Calu3 (cell line): ENCODE measurements around the gene EPSTI1. TPM values are rescaled to one million over a fixed set of nuclear protein-coding genes. Genes with fewer than 3 reads are reported as not detected.

Experiments
- BruUV-seq: library from RNA; stranded (reverse); fragments of 400-500 nt; replicated peaks from 2 replicates; lab custom pipeline; 2021; lab: Mats Ljungman, UMichigan
- CTCF ChIA-PET: fragments of 300-600 bp; sonication (Branson Sonifier 250); formaldehyde crosslinking; loops from one replicate; lab custom pipeline; 2022; ENCODE audit warnings: antibody characterized with exemption; lab: Charles Lee
- DNase-seq: peaks from one replicate; pipeline ENCODE4 v3.0.0; 2022
- H3K27ac Mint-ChIP-seq: one replicate; pipeline ENCODE4 v1.8.0; 2022; ENCODE audit warnings: mixed read lengths; ENCODE audit not compliant: unreplicated experiment
- H3K27me3 Mint-ChIP-seq: one replicate; pipeline ENCODE4 v1.8.0; 2022; ENCODE audit warnings: mixed read lengths; ENCODE audit not compliant: unreplicated experiment
- H3K36me3 Mint-ChIP-seq: one replicate; pipeline ENCODE4 v1.8.0; 2022; ENCODE audit warnings: mild to moderate bottlenecking, moderate library complexity, mixed read lengths; ENCODE audit not compliant: insufficient read depth, unreplicated experiment
- H3K4me1 Mint-ChIP-seq: one replicate; pipeline ENCODE4 v1.8.0; 2022; ENCODE audit warnings: mild to moderate bottlenecking, low read depth, mixed read lengths; ENCODE audit not compliant: unreplicated experiment
- H3K4me3 Mint-ChIP-seq: one replicate; pipeline ENCODE4 v1.8.0; 2022; ENCODE audit warnings: mild to moderate bottlenecking, low read depth, moderate library complexity, mixed read lengths; ENCODE audit not compliant: unreplicated experiment
- H3K9me3 Mint-ChIP-seq: one replicate; pipeline ENCODE4 v1.8.0; 2022; ENCODE audit warnings: low read depth, mixed read lengths; ENCODE audit not compliant: unreplicated experiment
- CTCF ChIP-seq: fragments of 200-600 bp; IDR thresholded peaks from one replicate; pipeline ENCODE4 v1.8.0; 2022; ENCODE audit warnings: antibody characterized with exemption; ENCODE audit not compliant: unreplicated experiment
- intact Hi-C: fragments of 100-400 bp; cut with micrococcal nuclease; formaldehyde crosslinking; loops from one replicate; pipeline ENCODE4 v1.10.0; 2022; ENCODE audit not compliant: unreplicated experiment
- total RNA-seq: library from RNA; stranded (reverse); gene quantifications from 2 replicates; pipeline ENCODE4 v1.2.3, GENCODE V29; 2022

The EPSTI1 gene
- total RNA-seq, 1 experiment from 2014 or later: 11.5 TPM

GRCh38 chr13:42985312-42986175 lies 6.5 kb downstream of the EPSTI1 start:
- peak; percentile 44 for DNase-seq
- TF ChIP-seq CTCF: no peak
- H3K27me3 Mint-ChIP-seq: no peaks in the 10 kb centered on the region
- intact Hi-C loops: no loop called here
- no peaks in the 10 kb centered on the region for H3K9me3 Mint-ChIP-seq
- CTCF ChIA-PET: no interaction called here
- H3K4me3 Mint-ChIP-seq: peak overlapping the region; percentile 47
- H3K4me1 Mint-ChIP-seq: peaks cover 44% of the 10 kb centered on the region
- no TSS peak for BruUV-seq
- H3K36me3 Mint-ChIP-seq: no peaks in the 10 kb centered on the region
- H3K27ac Mint-ChIP-seq: peak overlapping the region; percentile 94

- no peak overlapping the region for H3K4me3 Mint-ChIP-seq
- BruUV-seq: no TSS peak
- H3K36me3 Mint-ChIP-seq: no peaks in the 10 kb centered on the region
- intact Hi-C loops: no loop called here
- H3K27me3 Mint-ChIP-seq: no peaks in the 10 kb centered on the region
- TF ChIP-seq CTCF: no peak
- no peaks in the 10 kb centered on the region for H3K9me3 Mint-ChIP-seq
- H3K27ac Mint-ChIP-seq: peak overlapping the region; percentile 23
- CTCF ChIA-PET: no interaction called here
- H3K4me1 Mint-ChIP-seq: peaks cover 52% of the 10 kb centered on the region
- no peak for DNase-seq
Observed at GRCh38 chr13:42984691-42985090, 7.3 kb downstream of the EPSTI1 start.

- no peaks in the 10 kb centered on the region for H3K27me3 Mint-ChIP-seq
- no peak overlapping the region for H3K27ac Mint-ChIP-seq
- intact Hi-C loops: no loop called here
- H3K4me1 Mint-ChIP-seq: peaks cover 52% of the 10 kb centered on the region
- DNase-seq: no peak
- no peak overlapping the region for H3K4me3 Mint-ChIP-seq
- BruUV-seq: no TSS peak
- H3K9me3 Mint-ChIP-seq: no peaks in the 10 kb centered on the region
- H3K36me3 Mint-ChIP-seq: no peaks in the 10 kb centered on the region
- no peak for TF ChIP-seq CTCF
- CTCF ChIA-PET: no interaction called here
Observed at GRCh38 chr13:42984026-42984425, 8.0 kb downstream of the EPSTI1 start.

GRCh38 chr13:42981853-42982252 lies 10.2 kb downstream of the EPSTI1 start:
- peaks cover 52% of the 10 kb centered on the region for H3K4me1 Mint-ChIP-seq

More at GRCh38 chr13:42981853-42982252, 10.2 kb downstream of the EPSTI1 start:
- TF ChIP-seq CTCF: no peak
- no peaks in the 10 kb centered on the region for H3K36me3 Mint-ChIP-seq
- intact Hi-C loops: no loop called here
- H3K9me3 Mint-ChIP-seq: no peaks in the 10 kb centered on the region
- BruUV-seq: no TSS peak
- DNase-seq: peak; percentile 29
- H3K4me3 Mint-ChIP-seq: no peak overlapping the region
- H3K27me3 Mint-ChIP-seq: no peaks in the 10 kb centered on the region
- CTCF ChIA-PET: no interaction called here
- no peak overlapping the region for H3K27ac Mint-ChIP-seq
